ENCODE measurements around the gene TPM1. TPM values are rescaled to one million over a fixed set of nuclear protein-coding genes. Genes with fewer than 3 reads are reported as not detected.

Gene TPM1
- total and polyA plus RNA-seq, 11 donors = 9,722 to 18,689 (median 13,651) TPM

DNA sequence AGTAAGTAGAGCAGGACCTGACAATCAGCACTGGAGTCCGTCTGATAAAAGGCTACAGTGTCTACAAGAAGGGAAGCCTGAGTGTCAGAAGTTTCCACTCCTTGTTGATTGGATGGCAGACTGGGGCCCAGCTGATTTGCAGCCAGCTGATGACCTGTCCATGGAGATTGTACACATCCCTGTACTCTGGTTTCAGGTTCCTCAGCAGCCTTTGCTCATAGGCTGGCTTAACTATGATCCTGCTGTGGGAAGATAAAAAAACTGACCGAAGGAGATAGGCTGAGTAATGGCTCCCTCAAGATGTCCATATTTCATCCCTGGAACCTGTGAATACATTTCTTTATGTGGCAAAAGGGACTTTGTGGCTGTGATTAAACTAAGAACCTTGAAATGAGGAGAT is 67.4 kb downstream of the TPM1 start:
- no peak for ATAC-seq
- H3K4me1 ChIP-seq = peaks cover 0 to 7% (median 0%) of the 10 kb centered on the region in 12 donors
- H3K4me3 ChIP-seq = no peak overlapping the region
- WGBS, 4 donors = 78 to 92% (median 83%) methylated on average over 2 of the region's 2 CpGs
- intact Hi-C loops (cut with DNase I) = loop anchor here in 1 of 10 donors (10.0 kb wide), 1 partner anchor 655 kb away; no protein-coding TSS in a partner anchor
- H3K27ac ChIP-seq = no peak overlapping the region
- no peaks in the 10 kb centered on the region for H3K9me3 ChIP-seq
- no peak for DNase-seq
- TF ChIP-seq, protein P1, sequence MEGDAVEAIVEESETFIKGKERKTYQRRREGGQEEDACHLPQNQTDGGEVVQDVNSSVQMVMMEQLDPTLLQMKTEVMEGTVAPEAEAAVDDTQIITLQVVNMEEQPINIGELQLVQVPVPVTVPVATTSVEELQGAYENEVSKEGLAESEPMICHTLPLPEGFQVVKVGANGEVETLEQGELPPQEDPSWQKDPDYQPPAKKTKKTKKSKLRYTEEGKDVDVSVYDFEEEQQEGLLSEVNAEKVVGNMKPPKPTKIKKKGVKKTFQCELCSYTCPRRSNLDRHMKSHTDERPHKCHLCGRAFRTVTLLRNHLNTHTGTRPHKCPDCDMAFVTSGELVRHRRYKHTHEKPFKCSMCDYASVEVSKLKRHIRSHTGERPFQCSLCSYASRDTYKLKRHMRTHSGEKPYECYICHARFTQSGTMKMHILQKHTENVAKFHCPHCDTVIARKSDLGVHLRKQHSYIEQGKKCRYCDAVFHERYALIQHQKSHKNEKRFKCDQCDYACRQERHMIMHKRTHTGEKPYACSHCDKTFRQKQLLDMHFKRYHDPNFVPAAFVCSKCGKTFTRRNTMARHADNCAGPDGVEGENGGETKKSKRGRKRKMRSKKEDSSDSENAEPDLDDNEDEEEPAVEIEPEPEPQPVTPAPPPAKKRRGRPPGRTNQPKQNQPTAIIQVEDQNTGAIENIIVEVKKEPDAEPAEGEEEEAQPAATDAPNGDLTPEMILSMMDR (IDR thresholded peaks at IDR 0.05) = no peak
- no peak for TF ChIP-seq POLR2A (IDR thresholded peaks at IDR 0.05)
- no peaks in the 10 kb centered on the region for H3K36me3 ChIP-seq
- no peaks in the 10 kb centered on the region for H3K27me3 ChIP-seq

DNA sequence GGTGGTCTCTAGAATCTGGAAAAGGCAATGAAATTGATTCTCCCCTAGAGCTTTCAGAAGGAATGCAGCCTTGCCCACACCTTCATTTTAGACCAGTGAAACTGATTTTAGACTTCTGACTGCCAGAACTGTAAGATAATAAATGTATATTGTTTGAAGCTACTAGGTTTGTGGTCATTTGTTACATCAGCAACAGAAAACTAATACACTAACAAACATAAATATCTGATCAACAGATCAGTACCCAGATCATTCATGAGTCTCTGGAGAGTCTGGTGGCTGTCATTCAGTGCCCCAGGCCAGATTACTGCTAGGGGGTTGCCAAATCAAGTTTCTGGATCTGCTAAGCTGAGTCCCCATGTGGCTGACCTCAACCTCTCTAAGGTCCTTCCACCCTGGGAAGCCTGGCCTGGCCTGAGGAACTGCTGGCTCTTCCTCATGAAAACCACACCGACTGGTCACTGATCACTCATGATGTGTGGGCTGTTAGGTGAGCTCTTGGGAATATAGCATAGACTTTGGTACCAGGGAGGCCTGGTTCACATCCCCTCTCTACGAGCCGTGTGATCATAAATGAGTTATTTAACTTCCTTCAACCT is 68.0 kb downstream of the TPM1 start:
- WGBS, 4 donors = 94 to 97% (median 95%) methylated on average over 3 of the region's 3 CpGs
- no peak for DNase-seq
- Histone ChIP-seq H3K27me3 (no peaks in the 10 kb centered on the region), H3K36me3 (no peaks in the 10 kb centered on the region), H3K9me3 (no peaks in the 10 kb centered on the region), H3K27ac (no peak overlapping the region), H3K4me1 (peaks cover 0 to 7% (median 0%) of the 10 kb centered on the region in 12 donors), H3K4me3 (no peak overlapping the region)
- TF ChIP-seq, protein P1 (IDR thresholded peaks at IDR 0.05) = no peak
- TF ChIP-seq POLR2A (IDR thresholded peaks at IDR 0.05) = no peak
- no peak for ATAC-seq
- intact Hi-C loops (cut with DNase I) = loop anchor here in 1 of 10 donors (10.0 kb wide), 1 partner anchor 656 kb away; no protein-coding TSS in a partner anchor

DNA sequence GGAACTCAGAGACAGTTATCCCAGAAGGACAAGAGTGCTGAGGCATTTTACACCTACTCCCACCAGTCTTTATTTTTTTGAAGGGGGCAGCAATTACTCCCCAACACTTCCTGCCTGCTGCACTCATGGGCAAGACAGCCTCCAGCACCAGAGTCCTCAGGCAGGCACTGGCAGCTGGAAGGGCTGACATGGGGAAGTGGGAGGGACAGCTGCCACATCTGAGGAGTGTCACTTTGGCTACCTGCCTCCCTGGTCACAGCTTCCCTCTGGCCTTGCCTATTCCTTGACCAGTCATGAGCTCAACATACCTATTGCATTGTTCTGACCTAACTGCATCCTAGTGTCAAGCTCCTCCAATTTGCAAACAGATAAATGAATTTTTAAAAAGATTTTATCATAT is 68.9 kb downstream of the TPM1 start:
- ATAC-seq (peak in 2 of 4 donors; percentile 16 to 29), DNase-seq (no peak)
- intact Hi-C loops (cut with DNase I) = loop anchor here in 1 of 10 donors (10.0 kb wide), 1 partner anchor 657 kb away; no protein-coding TSS in a partner anchor
- no peak for TF ChIP-seq POLR2A (IDR thresholded peaks at IDR 0.05)
- TF ChIP-seq, protein P1 (IDR thresholded peaks at IDR 0.05) = no peak
- no peak overlapping the region for H3K27ac ChIP-seq
- no peaks in the 10 kb centered on the region for H3K36me3 ChIP-seq
- H3K4me3 ChIP-seq = no peak overlapping the region
- H3K27me3 ChIP-seq = no peaks in the 10 kb centered on the region
- H3K9me3 ChIP-seq = no peaks in the 10 kb centered on the region
- H3K4me1 ChIP-seq = peaks cover 0 to 7% (median 0%) of the 10 kb centered on the region in 12 donors

DNA sequence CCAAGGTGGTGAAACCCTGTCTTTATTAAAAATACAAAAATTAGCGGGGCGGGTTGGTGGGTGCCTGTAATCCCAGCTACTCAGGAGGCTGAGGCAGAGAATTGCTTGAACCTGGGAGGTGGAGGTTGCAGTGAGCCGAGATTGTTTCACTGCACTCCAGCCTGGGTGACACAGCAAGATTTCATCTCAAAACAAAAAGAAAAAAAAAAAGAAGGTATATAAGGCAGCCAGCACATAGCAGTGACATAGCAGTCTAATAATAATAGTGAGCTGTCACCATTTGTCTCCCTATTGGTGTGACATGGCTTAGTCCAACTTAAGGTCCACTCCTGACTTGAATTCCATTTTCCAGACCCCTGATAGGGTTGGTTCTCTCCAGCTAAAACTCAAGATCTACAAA is 70.3 kb downstream of the TPM1 start:
- Histone ChIP-seq H3K4me3 (no peak overlapping the region), H3K36me3 (no peaks in the 10 kb centered on the region), H3K27me3 (no peaks in the 10 kb centered on the region), H3K27ac (no peak overlapping the region), H3K4me1 (peaks cover 0 to 3% (median 0%) of the 10 kb centered on the region in 12 donors), H3K9me3 (no peaks in the 10 kb centered on the region)
- WGBS, 4 donors = 92 to 98% (median 94%) methylated on average over 3 of the region's 3 CpGs
- intact Hi-C loops (cut with DNase I) = loop anchor here in 1 of 10 donors (10.0 kb wide), 1 partner anchor 658 kb away; no protein-coding TSS in a partner anchor
- DNase-seq = no peak
- TF ChIP-seq POLR2A (IDR thresholded peaks at IDR 0.05) = no peak
- TF ChIP-seq, protein P1 (IDR thresholded peaks at IDR 0.05) = no peak
- ATAC-seq = peak in 1 of 4 donors; percentile 53
